Transverse colon (tissue), 4 donors: ENCODE measurements around the gene DOCK8.

ENCODE experiments used
- EP300 ChIP-seq: sonication (generic); formaldehyde crosslinking; IDR thresholded peaks from one replicate; pipeline ENCODE4 v1.6.1; 2017; ENCODE audit warnings: antibody characterized with exemption, low read depth
- POLR2AphosphoS5 ChIP-seq, 3 donors: sonication (generic); formaldehyde crosslinking; IDR thresholded peaks; one replicate each; pipeline ENCODE4 v1.6.1; 2016; ENCODE audit warnings: antibody characterized with exemption in 3 of 3
- TF ChIP-seq, protein P1 (sequence below), 5 experiments: fragments of 200-600 bp in 3 of 5; fragments of 450-650 bp in 2 of 5; sonication (generic) in 3 of 5; IDR thresholded peaks; 1 replicate in 2 of 5; 2 replicates in 3 of 5; pipeline ENCODE4 v1.5.1; 2016 to 2017; ENCODE audit warnings: antibody characterized with exemption in 5 of 5, inconsistent platforms in 3 of 5, mild to moderate bottlenecking in 2 of 5, moderate library complexity in 1 of 5

- TF ChIP-seq, protein P1, sequence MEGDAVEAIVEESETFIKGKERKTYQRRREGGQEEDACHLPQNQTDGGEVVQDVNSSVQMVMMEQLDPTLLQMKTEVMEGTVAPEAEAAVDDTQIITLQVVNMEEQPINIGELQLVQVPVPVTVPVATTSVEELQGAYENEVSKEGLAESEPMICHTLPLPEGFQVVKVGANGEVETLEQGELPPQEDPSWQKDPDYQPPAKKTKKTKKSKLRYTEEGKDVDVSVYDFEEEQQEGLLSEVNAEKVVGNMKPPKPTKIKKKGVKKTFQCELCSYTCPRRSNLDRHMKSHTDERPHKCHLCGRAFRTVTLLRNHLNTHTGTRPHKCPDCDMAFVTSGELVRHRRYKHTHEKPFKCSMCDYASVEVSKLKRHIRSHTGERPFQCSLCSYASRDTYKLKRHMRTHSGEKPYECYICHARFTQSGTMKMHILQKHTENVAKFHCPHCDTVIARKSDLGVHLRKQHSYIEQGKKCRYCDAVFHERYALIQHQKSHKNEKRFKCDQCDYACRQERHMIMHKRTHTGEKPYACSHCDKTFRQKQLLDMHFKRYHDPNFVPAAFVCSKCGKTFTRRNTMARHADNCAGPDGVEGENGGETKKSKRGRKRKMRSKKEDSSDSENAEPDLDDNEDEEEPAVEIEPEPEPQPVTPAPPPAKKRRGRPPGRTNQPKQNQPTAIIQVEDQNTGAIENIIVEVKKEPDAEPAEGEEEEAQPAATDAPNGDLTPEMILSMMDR (IDR thresholded peaks at IDR 0.05) = no peak
- TF ChIP-seq POLR2AphosphoS5 (IDR thresholded peaks at IDR 0.05) (no peak), EP300 (no peak)
Observed at GRCh38 chr9:373759-374206, 159.1 kb downstream of the DOCK8 start.
